ENCODE results near the gene ZSCAN20. TPM values are rescaled to one million over a fixed set of nuclear protein-coding genes. Genes with fewer than 3 reads are reported as not detected.

Gene ZSCAN20
- total RNA-seq, 1 experiment from 2014 or later: 9.0 TPM

DNA sequence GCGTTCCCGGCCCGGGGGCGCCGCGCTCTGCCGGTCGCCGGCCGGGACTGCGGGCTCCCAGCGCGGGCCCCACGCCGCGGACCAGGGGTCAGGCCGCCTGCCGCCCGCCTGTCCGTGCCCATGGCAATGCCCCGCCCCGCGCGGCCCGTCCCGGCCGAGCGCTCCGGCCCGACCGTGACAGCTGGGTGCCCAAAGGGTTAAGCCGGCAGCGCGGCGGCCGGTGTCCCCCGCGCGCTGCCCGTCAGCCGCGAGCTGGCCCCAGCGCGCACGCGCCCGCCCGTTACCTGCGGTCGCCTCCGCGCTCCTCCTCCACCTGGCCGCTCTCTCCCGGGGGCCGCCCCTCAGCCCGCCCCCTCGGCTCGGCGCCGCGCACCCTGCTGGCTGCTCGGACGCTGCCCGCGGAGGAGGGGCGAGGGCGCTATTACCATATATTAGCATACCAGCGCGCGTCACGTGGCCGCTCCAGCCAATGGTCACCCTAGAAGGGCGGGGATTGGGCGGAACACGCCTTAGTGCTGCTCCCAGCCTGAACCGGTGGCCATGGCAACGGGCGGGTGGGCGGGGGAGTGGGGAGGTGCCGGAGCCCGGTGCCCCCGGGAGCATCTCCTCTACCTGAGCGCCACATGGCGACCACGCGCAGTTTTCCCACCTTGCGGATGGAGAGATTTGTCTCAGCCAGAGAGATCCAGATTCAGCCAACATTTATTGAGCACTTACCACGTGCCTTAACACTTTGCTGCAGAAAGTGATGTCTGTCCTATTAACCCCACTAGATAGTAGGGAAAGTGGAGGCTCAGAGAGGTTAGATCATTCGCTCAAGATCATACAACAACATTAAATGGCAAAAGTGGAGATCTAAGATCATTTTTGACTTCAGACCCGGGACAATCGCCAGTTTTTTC is 41.5 kb upstream of the ZSCAN20 start, which contains the start of gene PHC2:
Gene PHC2, minus strand, starts transcription at position 404 of the 902 bp plus-strand sequence. CDS start 55,556 bp downstream, outside the sequence.
- DNase-seq (ENCODE audit: low read depth, low spot score) (peak; percentile 95), ATAC-seq (peak; percentile 85)
- CTCF ChIA-PET: interaction anchor here (1.0 kb wide), 1 partner anchor 40 kb away, joined by 4 read pairs; no protein-coding TSS in a partner anchor
- peak within 1 kb of the TSS; percentile 76 for H3K4me2 ChIP-seq (ENCODE audit: low read length)
- H3K9ac ChIP-seq (ENCODE audit: low read length): peak within 1 kb of the TSS; percentile 74
- H2AFZ ChIP-seq (ENCODE audit: low read depth, low read length, poor library complexity, severe bottlenecking): no peak within 1 kb of the TSS
- RAD21 ChIA-PET (ENCODE audit: low non-redundant PET in 1 of 2, low total read pairs in 2 of 2, uncharacterized antibody in 2 of 2, unreplicated experiment in 2 of 2): interaction anchor here in 1 of 2 experiments (0.6 kb wide), 1 partner anchor 24 kb away, joined by 5 read pairs; no protein-coding TSS in a partner anchor
- H3K4me3 ChIP-seq (replicated peaks in 1 of 2; ENCODE audit: low read depth in 1 of 2, low read length in 2 of 2): peak within 1 kb of the TSS; percentile 76 to 92
- no peaks in the 10 kb centered on the region for H3K27me3 ChIP-seq (ENCODE audit: insufficient read depth, low read length)
- peaks cover 46% of the 10 kb centered on the region for H3K79me2 ChIP-seq (ENCODE audit: insufficient read depth, low read length)
- H3K9me3 ChIP-seq (ENCODE audit: control insufficient read depth in 1 of 2, insufficient read depth in 1 of 2, low read depth in 1 of 2, low read length in 2 of 2): no peaks in the 10 kb centered on the region
- peak within 1 kb of the TSS; percentile 84 for H3K27ac ChIP-seq (ENCODE audit: low read depth, low read length)
- peaks cover 0 to 24% of the 10 kb centered on the region in 2 experiments; a peak in 3 of 4 replicates for H3K36me3 ChIP-seq (ENCODE audit: control insufficient read depth in 1 of 2, insufficient read depth in 2 of 2, low read length in 2 of 2)
- H3K9me2 ChIP-seq (ENCODE audit: insufficient read depth): no peaks in the 10 kb centered on the region
- POLR2A ChIA-PET: interaction anchor here (2.8 to 3.0 kb wide), 2 partner anchors 9 kb away, joined by 7 to 10 read pairs; no protein-coding TSS in a partner anchor
- peaks cover 68 to 86% of the 10 kb centered on the region in 2 experiments for H3K4me1 ChIP-seq (ENCODE audit: control insufficient read depth in 1 of 2, insufficient read depth in 2 of 2, low read length in 2 of 2)
- intact Hi-C loops (cut with micrococcal nuclease): no loop called here
- no TSS peak for BruUV-seq (replicated peaks)
- no peaks in the 10 kb centered on the region for H4K20me1 ChIP-seq (ENCODE audit: insufficient read depth)
- no peak for TF ChIP-seq SRF (IDR thresholded peaks at IDR 0.05; ENCODE audit: low read depth)
- no peak for TF ChIP-seq POLR2A (IDR thresholded peaks at IDR 0.05; ENCODE audit: borderline replicate concordance, extremely low read depth, insufficient read depth, insufficient read length)
- no peak for TF ChIP-seq EZH2 (IDR thresholded peaks at IDR 0.05)
- TF ChIP-seq, protein P1, sequence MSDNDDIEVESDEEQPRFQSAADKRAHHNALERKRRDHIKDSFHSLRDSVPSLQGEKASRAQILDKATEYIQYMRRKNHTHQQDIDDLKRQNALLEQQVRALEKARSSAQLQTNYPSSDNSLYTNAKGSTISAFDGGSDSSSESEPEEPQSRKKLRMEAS (IDR thresholded peaks at IDR 0.05): no peak
- TF ChIP-seq SIN3A (IDR thresholded peaks at IDR 0.05; ENCODE audit: low read depth): no peak
- TF ChIP-seq JUND (IDR thresholded peaks at IDR 0.05): no peak
- no peak for TF ChIP-seq RAD21 (IDR thresholded peaks at IDR 0.05; ENCODE audit: low read depth)
- no peak for TF ChIP-seq CBX3 (IDR thresholded peaks at IDR 0.05; ENCODE audit: low read depth)
- peak; percentile 74 for TF ChIP-seq ZFX (IDR thresholded peaks at IDR 0.05)
- TF ChIP-seq, protein P2, sequence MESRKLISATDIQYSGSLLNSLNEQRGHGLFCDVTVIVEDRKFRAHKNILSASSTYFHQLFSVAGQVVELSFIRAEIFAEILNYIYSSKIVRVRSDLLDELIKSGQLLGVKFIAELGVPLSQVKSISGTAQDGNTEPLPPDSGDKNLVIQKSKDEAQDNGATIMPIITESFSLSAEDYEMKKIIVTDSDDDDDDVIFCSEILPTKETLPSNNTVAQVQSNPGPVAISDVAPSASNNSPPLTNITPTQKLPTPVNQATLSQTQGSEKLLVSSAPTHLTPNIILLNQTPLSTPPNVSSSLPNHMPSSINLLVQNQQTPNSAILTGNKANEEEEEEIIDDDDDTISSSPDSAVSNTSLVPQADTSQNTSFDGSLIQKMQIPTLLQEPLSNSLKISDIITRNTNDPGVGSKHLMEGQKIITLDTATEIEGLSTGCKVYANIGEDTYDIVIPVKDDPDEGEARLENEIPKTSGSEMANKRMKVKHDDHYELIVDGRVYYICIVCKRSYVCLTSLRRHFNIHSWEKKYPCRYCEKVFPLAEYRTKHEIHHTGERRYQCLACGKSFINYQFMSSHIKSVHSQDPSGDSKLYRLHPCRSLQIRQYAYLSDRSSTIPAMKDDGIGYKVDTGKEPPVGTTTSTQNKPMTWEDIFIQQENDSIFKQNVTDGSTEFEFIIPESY (IDR thresholded peaks at IDR 0.05; ENCODE audit: extremely low read depth, insufficient replicate concordance, low read length): no peak
- no peak for TF ChIP-seq EGR1 (IDR thresholded peaks at IDR 0.05; ENCODE audit: low read depth)
- TF ChIP-seq EZH2phosphoT487 (IDR thresholded peaks at IDR 0.05; ENCODE audit: borderline replicate concordance): no peak
- no peak for TF ChIP-seq TCF7L2 (IDR thresholded peaks at IDR 0.05; ENCODE audit: borderline replicate concordance, extremely low read depth, insufficient read depth, insufficient read length)
- TF ChIP-seq ELF1 (IDR thresholded peaks at IDR 0.05; ENCODE audit: borderline replicate concordance, low read depth): no peak
- TF ChIP-seq POLR2AphosphoS5 (IDR thresholded peaks at IDR 0.05; ENCODE audit: low read depth, low read length): peak; percentile 84
- no peak for TF ChIP-seq ZNF274 (IDR thresholded peaks at IDR 0.05; ENCODE audit: low read depth, low read length)
- no peak for TF ChIP-seq CEBPB (IDR thresholded peaks at IDR 0.05; ENCODE audit: low read depth)
- peak; percentile 34 for TF ChIP-seq YY1 (IDR thresholded peaks at IDR 0.05; ENCODE audit: extremely low read depth, insufficient replicate concordance, low read depth, low read length)
- TF ChIP-seq, protein P3, sequence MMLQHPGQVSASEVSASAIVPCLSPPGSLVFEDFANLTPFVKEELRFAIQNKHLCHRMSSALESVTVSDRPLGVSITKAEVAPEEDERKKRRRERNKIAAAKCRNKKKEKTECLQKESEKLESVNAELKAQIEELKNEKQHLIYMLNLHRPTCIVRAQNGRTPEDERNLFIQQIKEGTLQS (IDR thresholded peaks at IDR 0.05): no peak
- TF ChIP-seq, protein P4, sequence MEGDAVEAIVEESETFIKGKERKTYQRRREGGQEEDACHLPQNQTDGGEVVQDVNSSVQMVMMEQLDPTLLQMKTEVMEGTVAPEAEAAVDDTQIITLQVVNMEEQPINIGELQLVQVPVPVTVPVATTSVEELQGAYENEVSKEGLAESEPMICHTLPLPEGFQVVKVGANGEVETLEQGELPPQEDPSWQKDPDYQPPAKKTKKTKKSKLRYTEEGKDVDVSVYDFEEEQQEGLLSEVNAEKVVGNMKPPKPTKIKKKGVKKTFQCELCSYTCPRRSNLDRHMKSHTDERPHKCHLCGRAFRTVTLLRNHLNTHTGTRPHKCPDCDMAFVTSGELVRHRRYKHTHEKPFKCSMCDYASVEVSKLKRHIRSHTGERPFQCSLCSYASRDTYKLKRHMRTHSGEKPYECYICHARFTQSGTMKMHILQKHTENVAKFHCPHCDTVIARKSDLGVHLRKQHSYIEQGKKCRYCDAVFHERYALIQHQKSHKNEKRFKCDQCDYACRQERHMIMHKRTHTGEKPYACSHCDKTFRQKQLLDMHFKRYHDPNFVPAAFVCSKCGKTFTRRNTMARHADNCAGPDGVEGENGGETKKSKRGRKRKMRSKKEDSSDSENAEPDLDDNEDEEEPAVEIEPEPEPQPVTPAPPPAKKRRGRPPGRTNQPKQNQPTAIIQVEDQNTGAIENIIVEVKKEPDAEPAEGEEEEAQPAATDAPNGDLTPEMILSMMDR (IDR thresholded peaks at IDR 0.05 in 2 of 3, conservative IDR thresholded peaks at IDR 0.05 in 1 of 3; ENCODE audit: borderline replicate concordance in 1 of 3, insufficient read depth in 1 of 3, low read depth in 2 of 3, low read length in 2 of 3): peak in 1 of 3 experiments; percentile 24; a peak in 1 of 6 replicates
- TF ChIP-seq SP1 (IDR thresholded peaks at IDR 0.05; ENCODE audit: low read depth): no peak
- no peak for TF ChIP-seq FOSL1 (IDR thresholded peaks at IDR 0.05; ENCODE audit: low read depth)

Data from HCT116 (cell line).